Measurements from ENCODE around the gene CEP120.
"Not testable (repeated sequence)": the region's sequence is repeated elsewhere in the genome, so short reads cannot be mapped to it uniquely, and the experiment has no call there.

The CEP120 gene

GRCh38 chr5:123438244-123438643 lies 15.0 kb upstream of the CEP120 start:
- DNase-seq = no peak

GRCh38 chr5:123436201-123436600 lies 13.0 kb upstream of the CEP120 start:
- DNase-seq = no peak

DNA sequence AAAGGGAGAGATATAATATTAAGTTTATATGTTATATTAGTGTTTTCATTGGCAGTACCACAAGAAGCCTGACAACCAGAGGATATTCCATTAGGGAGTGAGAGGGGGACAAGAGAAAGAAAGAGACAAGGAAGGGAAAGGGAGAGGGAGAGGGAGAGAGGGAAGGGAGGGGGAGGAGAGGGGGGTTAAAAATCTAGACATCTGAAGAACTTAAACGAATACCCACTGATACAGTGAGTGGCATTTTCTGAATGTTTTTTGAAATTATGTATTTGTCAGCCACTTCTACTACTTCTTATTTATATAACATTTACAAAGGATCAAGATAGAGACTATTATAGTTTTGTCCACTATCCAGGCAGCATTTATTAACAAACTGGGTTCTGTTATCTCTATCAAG lies 11.6 kb upstream of the CEP120 start:
- no peak for DNase-seq

- no peak for DNase-seq
Observed at GRCh38 chr5:123433596-123433995, 10.4 kb upstream of the CEP120 start.

DNA sequence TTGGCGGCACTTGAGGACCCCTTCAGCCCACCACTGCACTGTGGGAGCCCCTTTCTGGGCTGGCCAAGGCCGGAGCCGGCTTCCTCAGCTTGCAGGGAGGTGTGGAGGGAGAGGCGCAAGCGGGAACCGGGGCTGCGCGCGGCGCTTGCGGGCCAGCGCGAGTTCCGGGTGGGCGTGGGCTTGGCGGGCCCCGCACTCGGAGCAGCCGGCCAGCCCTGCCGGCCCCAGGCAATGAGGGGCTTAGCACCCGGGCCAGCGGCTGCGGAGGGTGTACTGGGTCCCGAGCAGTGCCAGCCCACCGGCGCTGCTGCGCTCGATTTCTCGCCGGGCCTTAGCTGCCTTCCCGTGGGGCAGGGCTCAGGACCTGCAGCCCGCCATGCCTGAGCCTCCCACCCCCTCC lies 7.2 kb upstream of the CEP120 start:
- not testable (repeated sequence) for DNase-seq

DNA sequence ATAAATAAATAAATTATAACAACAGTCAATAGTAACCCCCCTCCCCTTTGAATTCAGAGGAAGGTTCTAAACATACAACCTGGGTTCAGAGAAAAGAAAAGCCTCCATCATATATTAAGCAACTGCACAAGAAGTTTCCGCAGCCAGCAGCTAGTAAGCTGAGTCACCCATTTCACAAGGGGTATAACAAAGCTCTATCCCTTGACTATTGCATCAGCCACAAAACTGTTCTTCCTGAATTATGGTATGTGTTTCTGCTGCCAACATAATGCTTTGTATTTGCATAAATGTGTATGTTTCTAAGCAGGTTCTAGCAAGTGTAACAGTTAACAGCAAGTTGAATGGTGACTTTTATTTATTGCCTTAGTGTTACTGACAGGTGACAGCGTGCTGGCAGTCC lies 6.8 kb upstream of the CEP120 start:
- DNase-seq = no peak

DNA sequence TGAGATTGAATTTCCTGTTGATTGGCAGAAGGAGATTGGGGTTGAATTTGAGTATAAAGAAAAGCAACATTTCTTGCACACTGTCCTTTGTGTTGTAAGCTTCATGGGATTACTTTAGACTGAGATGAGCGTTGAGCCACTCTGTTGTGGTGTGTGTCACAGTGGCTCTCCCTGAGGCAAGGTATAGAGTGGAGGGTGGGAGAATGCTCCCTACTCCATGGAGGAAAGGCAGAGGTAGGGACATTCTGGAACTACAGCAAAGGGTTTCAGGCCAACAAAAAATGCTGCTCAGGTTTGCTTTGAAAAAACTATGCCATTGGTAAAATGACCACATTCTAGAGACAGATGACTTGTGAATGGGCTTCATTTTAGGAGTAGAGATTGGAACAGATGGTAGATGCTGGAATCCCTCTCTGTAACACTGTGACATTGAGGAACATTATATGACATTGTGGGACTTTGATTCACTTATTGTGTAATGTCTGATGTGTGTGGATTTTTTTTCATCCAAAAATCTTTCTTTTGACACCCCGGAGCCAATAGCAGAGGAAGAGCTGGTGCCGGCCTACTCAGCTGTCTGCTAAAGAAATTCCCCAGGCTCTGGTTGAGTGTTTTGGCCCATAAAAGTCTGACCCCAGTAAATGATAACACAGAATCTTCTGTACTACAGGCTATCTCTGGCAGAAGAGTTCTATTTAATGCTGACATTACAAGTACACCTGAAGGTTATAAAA lies 6.2 kb upstream of the CEP120 start:
- DNase-seq = no peak

DNA sequence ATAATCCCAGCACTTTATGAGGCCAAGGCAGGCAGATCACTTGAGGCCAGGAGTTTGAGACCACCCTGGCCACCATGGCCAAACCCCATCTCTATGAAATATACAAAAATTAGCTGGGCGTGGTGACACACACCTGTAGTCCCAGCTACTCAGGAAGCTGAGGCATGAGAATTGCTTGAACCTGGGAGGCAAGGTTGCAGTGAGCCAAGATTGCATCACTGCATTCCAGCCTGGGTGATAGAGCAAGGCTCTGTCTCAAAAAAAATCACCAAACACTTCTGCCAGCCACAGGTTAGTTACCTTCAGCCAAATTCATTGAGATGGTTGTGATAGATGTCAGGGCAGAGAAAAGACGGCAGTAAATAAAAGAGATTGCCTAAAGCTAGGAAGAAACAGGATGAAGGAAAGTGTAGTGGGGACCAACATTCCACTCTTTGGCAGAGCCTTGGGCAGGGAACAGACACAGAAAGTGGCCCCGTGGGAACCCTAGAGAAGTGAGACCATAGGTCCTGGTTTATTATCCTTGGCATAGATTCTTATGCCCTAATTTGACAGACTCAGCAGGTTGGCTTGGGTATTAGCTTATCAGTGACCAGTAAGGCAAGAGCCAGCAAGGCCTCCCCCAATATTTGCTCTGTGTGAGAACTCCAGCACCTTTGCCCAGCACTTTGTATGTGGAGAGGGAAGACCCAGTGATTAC lies 5.5 kb upstream of the CEP120 start:
- DNase-seq = no peak

GRCh38 chr5:123427281-123427680 lies 4.1 kb upstream of the CEP120 start:
- no peak for DNase-seq

DNA sequence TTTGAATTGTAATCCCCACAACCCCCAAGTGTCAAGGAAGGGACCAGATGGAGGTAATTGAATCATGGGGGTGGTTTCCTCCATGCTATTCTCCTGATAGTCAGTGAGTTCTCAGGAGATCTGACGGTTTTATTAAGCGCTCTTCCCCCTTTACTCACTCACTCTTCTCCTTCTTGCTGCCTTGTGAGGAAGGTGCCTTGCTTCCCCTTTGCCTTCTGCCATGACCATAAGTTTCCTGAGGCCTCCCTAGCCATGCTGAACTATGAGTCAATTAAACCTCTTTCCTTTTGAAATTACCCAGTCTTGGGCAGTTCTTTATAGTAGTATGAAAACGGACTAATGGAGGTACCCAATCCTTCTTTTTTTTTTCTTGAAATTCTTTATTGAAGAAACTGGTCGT lies 2.2 kb upstream of the CEP120 start:
- DNase-seq = no peak

GRCh38 chr5:123422433-123423277 lies 548 bp downstream of the CEP120 start:
- DNase-seq = peak; percentile 35

DNA sequence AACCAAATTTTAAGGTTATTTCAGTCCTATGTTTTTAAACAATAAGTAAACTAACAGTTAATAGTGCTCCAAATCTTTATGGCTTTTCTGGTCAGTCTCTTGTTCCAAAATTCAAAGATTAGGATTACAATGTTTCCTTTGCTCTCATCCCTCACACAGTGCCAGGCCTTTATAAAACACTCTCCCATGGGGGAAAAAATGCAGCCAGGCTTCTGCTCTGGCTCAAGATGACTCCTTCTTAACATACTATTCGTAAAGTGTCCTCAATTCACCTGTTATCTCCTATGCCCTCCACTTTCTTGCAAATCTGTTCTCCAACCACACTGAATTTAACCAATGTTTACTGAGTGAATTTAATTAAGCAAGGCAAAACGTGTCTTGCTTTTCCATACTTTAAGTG lies 1.4 kb downstream of the CEP120 start:
- DNase-seq = no peak

- DNase-seq = no peak
Observed at GRCh38 chr5:123414974-123415373, 8.2 kb downstream of the CEP120 start.

DNA sequence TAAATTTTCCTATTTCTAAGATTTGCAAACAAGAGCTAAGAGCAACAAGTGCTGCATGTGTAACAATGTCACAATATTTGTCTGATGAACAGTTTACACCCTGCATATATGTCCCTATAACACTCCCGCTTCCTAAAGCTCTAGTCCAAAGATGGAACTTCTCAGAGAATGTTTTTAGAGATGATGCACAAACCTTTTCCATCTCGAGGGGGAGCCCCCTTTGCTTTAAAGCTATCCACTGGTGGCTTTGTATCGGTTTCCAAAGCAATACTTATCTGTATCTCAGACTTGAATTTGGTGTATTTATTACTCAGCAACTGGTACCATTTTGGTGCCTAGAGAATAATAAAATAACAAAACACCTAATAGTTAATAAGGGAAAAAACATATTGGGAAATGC lies 11.0 kb downstream of the CEP120 start:
- DNase-seq = no peak

DNA sequence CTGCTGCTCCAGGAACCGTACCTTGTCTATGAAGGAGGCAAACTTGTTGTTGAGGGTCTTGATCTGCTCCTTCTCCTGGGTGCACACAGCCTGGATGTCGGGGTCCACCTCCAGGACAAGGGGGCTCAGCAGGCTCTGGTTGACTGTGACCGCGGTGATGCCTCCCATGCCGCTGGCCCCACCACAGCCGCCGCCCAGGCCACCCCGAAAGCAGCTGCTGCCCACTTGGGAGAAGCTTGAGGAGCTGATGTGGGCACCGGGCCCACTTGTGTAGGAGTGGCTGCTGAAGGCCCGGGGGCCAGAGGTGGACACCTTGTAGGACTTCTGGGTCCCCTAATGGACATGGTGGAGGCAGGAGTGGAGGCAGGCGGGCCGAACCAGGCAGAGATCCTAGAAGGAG lies 21.2 kb downstream of the CEP120 start:
- DNase-seq = not testable (repeated sequence)

DNA sequence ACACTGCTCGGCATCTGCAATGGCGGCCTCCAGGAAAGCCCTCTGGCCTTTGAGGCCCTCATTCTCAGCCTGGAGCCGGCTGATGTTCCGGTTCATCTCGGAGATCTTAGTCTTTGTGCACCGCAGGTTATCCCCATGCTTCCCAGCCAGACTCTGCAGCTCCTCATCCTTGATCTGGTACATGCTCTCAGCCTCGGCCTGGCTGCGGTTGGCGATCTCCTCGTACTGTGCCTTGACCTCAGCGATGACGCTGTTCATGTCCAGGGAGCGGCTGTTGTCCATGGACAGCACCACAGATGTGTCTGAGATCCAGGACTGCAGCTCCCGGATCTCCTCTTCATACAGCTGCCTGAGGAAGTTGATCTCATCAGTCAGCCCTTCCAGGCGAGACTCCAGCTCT lies 21.9 kb downstream of the CEP120 start:
- DNase-seq = no peak

GRCh38 chr5:123400870-123401291 lies 22.3 kb downstream of the CEP120 start:
- DNase-seq = not testable (repeated sequence)

- no peak for DNase-seq
Observed at GRCh38 chr5:123398058-123398733, 25.0 kb downstream of the CEP120 start.

GRCh38 chr5:123397538-123397937 lies 25.7 kb downstream of the CEP120 start:
- no peak for DNase-seq

DNA sequence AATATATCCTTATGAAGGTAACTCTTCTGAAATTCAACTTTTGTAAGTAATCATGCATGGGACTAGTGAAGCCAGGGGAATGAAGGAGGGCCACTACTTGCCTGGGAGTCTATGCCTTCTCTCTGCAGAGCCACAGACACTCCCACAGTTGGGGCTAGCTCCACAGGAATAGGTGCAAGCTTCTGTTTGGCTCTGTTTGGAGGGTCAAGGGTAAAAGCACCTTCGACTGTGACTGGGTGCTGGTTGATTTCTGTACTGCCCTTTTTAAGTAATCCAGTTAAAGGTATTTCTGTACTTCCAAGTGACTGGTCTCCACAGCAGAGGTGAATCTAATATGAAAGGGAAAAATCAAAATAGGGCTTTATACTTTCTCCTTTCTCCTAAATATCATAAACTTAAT lies 32.2 kb downstream of the CEP120 start:
- DNase-seq = no peak

DNA sequence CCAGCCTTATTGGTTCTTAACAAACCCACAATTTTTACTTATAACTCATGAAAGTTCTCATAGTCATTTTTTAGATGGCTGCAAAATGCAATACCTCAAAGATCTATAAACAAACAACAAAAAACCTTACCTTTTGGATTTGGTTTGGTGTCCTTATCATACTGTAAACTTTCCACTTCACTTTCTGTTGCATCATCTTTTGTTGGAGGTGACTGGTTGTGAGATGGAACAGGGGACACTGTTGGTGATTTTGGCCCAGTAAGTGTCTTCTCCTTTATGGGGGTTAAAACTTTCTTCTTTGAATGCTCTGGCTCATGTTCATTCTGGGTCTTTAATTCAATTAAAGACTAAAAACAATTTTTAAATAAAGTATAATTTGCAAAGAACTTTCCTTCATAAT lies 33.4 kb downstream of the CEP120 start:
- DNase-seq = no peak

DNA sequence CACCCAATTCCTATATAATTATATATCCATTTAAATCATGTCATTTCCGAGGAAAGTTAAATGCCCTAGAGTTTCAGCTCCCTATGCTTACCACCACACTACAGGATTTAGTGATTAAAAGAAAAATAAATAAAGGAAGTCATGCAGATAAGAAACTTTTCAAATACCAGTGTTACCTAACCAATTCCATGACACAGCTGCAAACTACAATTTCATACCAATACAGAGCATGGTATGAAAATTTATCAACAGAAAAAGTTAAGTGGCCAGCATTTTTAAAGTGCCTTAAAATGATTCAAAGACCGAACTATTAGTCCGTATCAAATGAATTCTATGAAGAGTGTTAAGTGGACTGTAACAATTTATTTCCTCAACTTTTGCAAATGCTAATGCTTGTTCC lies 35.9 kb downstream of the CEP120 start:
- no peak for DNase-seq

DNA sequence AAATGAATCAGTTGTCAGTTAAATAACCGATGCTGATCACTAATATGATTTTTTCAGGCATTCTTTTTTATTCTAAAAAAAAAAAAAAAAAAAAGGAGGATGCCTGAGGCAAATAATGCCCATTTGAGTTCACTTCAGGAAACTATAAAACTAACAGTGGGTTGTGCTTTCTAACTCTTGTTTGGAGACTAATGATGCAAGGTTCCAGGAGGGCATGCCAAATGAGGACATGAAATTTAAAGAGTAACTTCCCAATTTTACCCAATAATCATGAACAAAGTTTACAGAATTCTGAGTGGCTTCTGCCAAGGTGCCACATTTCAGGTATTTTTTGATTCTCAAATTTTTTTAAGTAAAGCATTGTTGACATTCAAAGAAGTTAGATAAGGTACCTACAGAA lies 41.0 kb downstream of the CEP120 start:
- DNase-seq = no peak

Measured in NCI-H1436 (cell line).